Activated CD8-positive, alpha-beta memory T cell treated with anti-CD3 and anti-CD28 coated beads, Interleukin-2, amount 50 U/mL, for 1 hour (primary cell): ENCODE results near the gene PRKAR2B.

Source experiments
- DNase-seq: peaks from one replicate; pipeline ENCODE4 v3.0.0-alpha.2; 2020; ENCODE audit errors: extremely low read depth

PRKAR2B gene

DNA sequence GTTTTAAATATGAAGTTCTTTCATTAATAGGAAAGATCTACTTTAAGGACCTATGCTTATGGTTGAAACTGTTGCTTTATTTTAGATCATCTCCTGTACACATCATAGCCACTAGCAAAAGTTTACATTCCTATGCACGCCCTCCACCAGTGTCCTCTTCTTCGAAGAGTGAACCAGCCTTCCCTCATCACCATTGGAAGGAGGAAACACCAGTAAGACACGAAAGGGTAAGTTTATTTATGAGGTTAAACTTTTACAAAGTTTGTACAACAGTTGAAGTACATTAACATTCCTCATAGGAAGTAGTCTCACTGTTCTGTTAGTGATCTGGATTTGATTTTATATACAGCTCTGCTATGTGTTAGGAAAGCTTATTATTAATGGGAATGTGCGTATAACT is 141.2 kb downstream of the PRKAR2B start:
- DNase-seq, result no peak

DNA sequence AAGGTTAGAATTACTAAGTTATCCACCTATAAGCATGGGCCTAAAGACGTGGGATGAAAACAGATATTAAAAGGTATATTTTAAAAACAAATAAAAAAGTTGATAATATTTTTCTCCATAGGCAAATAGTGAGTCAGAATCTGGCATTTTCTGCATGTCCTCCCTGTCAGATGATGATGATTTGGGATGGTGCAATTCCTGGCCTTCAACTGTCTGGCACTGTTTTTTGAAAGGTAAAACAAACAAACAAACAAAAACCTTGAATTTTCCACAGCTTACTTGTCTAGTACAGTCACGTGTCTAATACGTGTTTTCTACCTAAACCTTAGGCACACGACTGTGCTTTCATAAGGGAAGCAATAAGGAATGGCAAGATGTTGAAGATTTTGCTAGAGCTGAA is 141.7 kb downstream of the PRKAR2B start:
- DNase-seq, result no peak

DNA sequence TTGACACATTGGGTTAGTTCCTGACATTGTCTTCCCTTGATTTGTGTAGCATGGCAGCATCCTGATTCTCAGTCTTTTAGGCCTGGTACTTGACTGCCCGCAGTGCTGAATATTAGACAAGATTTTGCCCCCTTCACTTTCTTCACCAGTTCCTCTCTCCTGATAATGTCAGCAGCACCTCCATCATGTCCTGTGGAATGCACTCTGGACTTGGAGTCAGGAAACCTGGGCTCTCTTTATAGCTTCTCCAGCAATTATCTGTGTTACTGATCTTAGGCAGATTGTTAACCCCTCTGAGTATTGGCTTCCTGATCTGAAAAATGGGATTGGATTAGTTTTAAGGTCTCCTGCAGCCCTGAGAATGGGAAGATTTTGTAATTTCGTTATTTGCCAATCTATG is 143.3 kb downstream of the PRKAR2B start:
- DNase-seq, result no peak

DNA sequence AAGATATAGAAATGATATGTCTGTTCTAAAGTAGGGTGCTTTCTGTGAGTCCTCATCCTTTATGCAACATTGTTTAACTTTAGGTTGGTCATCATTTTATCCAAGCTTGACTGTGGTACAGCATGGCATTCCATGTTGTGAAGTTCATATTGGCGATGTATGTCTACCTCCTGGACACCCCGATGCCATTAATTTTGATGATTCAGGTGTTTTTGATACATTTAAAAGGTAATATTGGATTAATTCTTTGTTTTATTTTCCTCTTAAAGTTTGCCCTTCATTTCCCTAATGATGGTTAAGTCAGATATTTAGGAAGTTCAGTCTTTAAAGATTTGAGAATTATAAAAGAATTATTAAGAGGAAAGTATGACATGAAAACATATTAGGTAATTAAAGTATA is 145.6 kb downstream of the PRKAR2B start:
- DNase-seq, result no peak

DNA sequence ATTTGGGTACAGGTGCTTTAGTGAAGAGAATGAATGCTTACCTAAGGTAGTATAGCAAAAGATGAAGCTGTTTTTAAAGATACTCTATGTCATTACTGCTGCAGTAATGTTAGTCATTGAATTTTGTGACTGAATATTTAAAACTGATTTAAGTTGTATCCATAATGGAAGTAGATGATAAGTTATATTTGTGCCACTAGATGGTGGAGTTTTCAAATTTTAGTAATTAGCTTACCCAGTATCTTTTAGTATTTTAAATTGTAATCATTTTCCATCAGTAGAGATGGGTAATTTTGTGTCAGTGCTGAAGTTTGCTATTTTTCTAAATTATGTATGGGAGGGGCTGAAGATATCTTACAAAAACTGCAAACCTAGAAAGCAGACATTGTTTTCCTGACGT is 149.5 kb downstream of the PRKAR2B start:
- no peak for DNase-seq

GRCh38 chr7:107196834-107197610 is 152.5 kb downstream of the PRKAR2B start:
- no peak for DNase-seq

- no peak for DNase-seq
Measured at GRCh38 chr7:107201795-107202450, 157.4 kb downstream of the PRKAR2B start.

- no peak for DNase-seq
Measured at GRCh38 chr7:107203607-107204006, 159.1 kb downstream of the PRKAR2B start.

- DNase-seq, result no peak
Measured at GRCh38 chr7:107206136-107206535, 161.6 kb downstream of the PRKAR2B start.

DNA sequence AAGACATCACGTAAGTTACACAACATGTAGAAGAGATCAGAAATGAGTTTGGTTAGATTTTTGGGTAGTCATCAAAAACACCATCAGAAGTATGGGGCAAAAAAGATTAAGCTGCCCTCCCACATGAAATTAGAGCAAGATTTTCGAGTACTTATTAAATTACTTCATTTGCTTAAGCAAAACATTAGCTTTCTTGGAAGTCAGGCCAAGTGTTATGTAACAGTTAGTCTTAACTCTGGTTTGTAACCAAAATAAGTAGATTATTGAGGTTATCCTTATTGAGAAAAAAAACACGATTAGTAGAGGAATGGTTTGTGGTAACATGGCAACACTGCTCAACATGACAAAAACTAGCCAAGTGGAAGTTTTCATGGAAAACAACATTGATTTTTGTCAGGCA is 162.2 kb downstream of the PRKAR2B start:
- no peak for DNase-seq

GRCh38 chr7:107207459-107207858 is 163.0 kb downstream of the PRKAR2B start:
- DNase-seq, result no peak

GRCh38 chr7:107208024-107208521 is 163.6 kb downstream of the PRKAR2B start:
- DNase-seq, result no peak

DNA sequence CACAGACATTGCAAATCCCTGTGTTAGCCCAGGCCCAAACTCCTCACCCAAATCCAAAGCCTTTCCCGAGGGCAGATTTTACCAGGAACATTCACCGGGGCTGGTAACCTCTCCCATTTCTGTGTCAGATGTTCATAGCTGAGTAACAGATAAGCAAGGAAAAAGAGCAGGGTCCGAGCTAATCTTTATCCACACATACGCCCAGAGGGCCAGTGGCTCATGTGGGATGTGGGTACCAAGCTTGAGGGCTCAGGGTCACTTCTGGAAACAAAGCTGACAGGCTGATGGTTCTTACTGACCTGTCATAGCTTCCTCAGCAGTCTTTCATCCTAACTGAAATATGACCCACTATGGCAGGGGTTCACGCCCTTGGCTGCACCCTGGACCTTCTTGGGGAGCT is 164.1 kb downstream of the PRKAR2B start:
- no peak for DNase-seq

DNA sequence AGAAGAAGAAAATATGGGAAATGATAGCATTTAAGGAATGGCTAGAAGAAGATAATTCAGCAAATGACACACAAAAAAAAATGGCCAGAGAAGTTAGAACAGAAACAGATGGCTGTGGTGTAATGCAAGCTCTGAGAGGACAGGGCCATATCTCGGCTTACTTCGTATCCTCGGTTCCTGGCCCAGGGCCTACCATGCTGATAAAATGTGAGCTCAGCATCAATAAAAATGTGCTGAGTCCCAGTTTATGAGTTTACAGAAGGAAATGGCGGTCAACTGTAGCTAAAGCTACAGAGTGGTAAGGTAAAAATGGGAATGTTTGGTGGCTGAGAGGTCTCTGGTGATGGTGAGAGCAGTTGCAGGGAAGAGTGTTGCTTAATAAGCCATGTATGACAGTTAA is 165.1 kb downstream of the PRKAR2B start:
- no peak for DNase-seq

DNA sequence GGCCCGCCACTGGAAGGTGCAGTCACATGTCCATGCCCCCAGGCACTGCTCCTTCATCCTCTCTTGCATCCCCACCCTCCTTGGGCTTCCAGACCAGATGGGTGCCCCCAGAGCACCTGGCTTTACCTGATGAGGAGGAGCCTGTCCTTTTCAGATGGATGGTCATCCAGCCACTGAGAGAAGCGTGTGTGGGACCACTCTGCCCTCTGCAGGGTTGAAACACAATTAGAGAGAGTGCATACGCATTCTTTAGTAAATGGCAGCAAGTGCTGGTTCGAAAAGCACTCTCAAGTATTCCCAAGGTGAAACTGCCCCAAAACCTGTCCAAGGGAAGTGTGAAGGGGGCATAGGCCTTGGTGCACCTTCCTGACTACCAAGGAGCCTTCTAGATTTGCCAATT is 165.9 kb downstream of the PRKAR2B start:
- DNase-seq, result no peak
